Sigmoid colon (tissue), 3 donors: ENCODE measurements around the gene FBXO8.

Experiments
- CTCF ChIP-seq, 4 experiments: fragments of 450-650 bp in 3 of 4; fragments of 200-600 bp in 1 of 4; IDR thresholded peaks; one replicate each; pipeline ENCODE4 v1.5.1; 2016 to 2019; ENCODE audit warnings: antibody characterized with exemption in 4 of 4, mild to moderate bottlenecking in 3 of 4, moderate library complexity in 2 of 4
- POLR2A ChIP-seq, 2 donors: fragments of 450-650 bp; IDR thresholded peaks; one replicate each; pipeline ENCODE4 v1.6.1; 2016; ENCODE audit warnings: antibody characterized with exemption in 2 of 2, mild to moderate bottlenecking in 2 of 2, moderate library complexity in 2 of 2

GRCh38 chr4:174304664-174305063 lies 21.2 kb upstream of the FBXO8 start:
- TF ChIP-seq POLR2A (IDR thresholded peaks at IDR 0.05) (no peak), CTCF (IDR thresholded peaks at IDR 0.05) (no peak)
